Fibroblast of upper back skin (primary cell): ENCODE results near the gene SLC34A1.
A peak's percentile ranks its signal among the peaks of the same experiment; 100 is the strongest.
"Not testable (repeated sequence)": the region's sequence is repeated elsewhere in the genome, so short reads cannot be mapped to it uniquely, and the experiment has no call there.

Experiments used
- DNase-seq: peaks from one replicate; pipeline ENCODE4 v3.0.0-alpha.2; 2013

Gene SLC34A1

GRCh38 chr5:177355162-177355867, 28.9 kb upstream of the SLC34A1 start:
- no peak for DNase-seq

- DNase-seq = no peak
Observed at GRCh38 chr5:177355868-177356168, 28.4 kb upstream of the SLC34A1 start.

- DNase-seq = no peak
Observed at GRCh38 chr5:177356746-177357145, 27.5 kb upstream of the SLC34A1 start.

- no peak for DNase-seq
Observed at GRCh38 chr5:177357146-177357458, 27.1 kb upstream of the SLC34A1 start.

GRCh38 chr5:177357459-177358351, 26.5 kb upstream of the SLC34A1 start, which contains the start of gene RGS14:
RGS14 (plus strand) TSS chr5:177357924; CDS start chr5:177358025, 101 bp downstream.
- DNase-seq = peak; percentile 34

- DNase-seq = no peak
Observed at GRCh38 chr5:177358370-177358819, 25.8 kb upstream of the SLC34A1 start.

GRCh38 chr5:177359451-177359851, 24.8 kb upstream of the SLC34A1 start:
- DNase-seq = no peak

GRCh38 chr5:177359860-177360259, 24.4 kb upstream of the SLC34A1 start:
- DNase-seq = no peak

GRCh38 chr5:177360740-177361139, 23.5 kb upstream of the SLC34A1 start:
- not testable (repeated sequence) for DNase-seq

GRCh38 chr5:177361418-177362291, 22.6 kb upstream of the SLC34A1 start:
- DNase-seq = no peak

- DNase-seq = no peak
Observed at GRCh38 chr5:177362292-177362609, 22.0 kb upstream of the SLC34A1 start.

GRCh38 chr5:177362610-177363507, 21.4 kb upstream of the SLC34A1 start:
- DNase-seq = peak; percentile 41

- DNase-seq = no peak
Observed at GRCh38 chr5:177363565-177363964, 20.7 kb upstream of the SLC34A1 start.

GRCh38 chr5:177364159-177364962, 19.9 kb upstream of the SLC34A1 start:
- DNase-seq = peak; percentile 17

- DNase-seq = no peak
Observed at GRCh38 chr5:177365845-177366527, 18.2 kb upstream of the SLC34A1 start.

- peak; percentile 87 for DNase-seq
Observed at GRCh38 chr5:177366528-177367322, 17.5 kb upstream of the SLC34A1 start.

GRCh38 chr5:177367323-177367848, 16.8 kb upstream of the SLC34A1 start:
- no peak for DNase-seq

- DNase-seq = no peak
Observed at GRCh38 chr5:177367981-177368868, 16.0 kb upstream of the SLC34A1 start.
